Karpas-422 (cell line): ENCODE measurements around the gene DAG1. TPM values are rescaled to one million over a fixed set of nuclear protein-coding genes. Genes with fewer than 3 reads are reported as not detected.

Source experiments
- DNase-seq: peaks from one replicate; pipeline ENCODE4 v3.0.0-alpha.2; 2015
- H2AFZ ChIP-seq: fragments of 200-600 bp; sonication (generic); 2 replicates; pipeline ENCODE4 v1.6.1; 2014; ENCODE audit warnings: antibody characterized with exemption, low read length, mixed read lengths
- H3K27ac ChIP-seq: fragments of 200-600 bp; sonication (generic); 2 replicates; pipeline ENCODE4 v1.5.1; 2014; ENCODE audit warnings: mild to moderate bottlenecking, low read length, moderate library complexity
- H3K27me3 ChIP-seq: fragments of 200-600 bp; sonication (generic); 2 replicates; pipeline ENCODE4 v1.6.1; 2014; ENCODE audit warnings: low read length, mixed read lengths
- H3K36me3 ChIP-seq: fragments of 200-600 bp; sonication (generic); 2 replicates; pipeline ENCODE4 v1.6.1; 2014; ENCODE audit warnings: low read length, mixed read lengths; ENCODE audit not compliant: insufficient read depth
- H3K4me1 ChIP-seq: fragments of 200-600 bp; sonication (generic); 2 replicates; pipeline ENCODE4 v1.6.1; 2014; ENCODE audit warnings: mild to moderate bottlenecking, low read length, mixed read lengths
- H3K4me2 ChIP-seq: fragments of 200-600 bp; sonication (generic); 2 replicates; pipeline ENCODE4 v1.6.1; 2014; ENCODE audit warnings: low read length, low read depth, mild to moderate bottlenecking; ENCODE audit not compliant: poor library complexity, severe bottlenecking
- H3K4me3 ChIP-seq: fragments of 200-600 bp; sonication (generic); 2 replicates; pipeline ENCODE4 v1.5.1; 2014; ENCODE audit warnings: mild to moderate bottlenecking, antibody characterized with exemption, low read length, mixed read lengths
- H3K79me2 ChIP-seq: fragments of 200-600 bp; sonication (generic); 2 replicates; pipeline ENCODE4 v1.6.1; 2014; ENCODE audit warnings: mild to moderate bottlenecking, low read length, mixed read lengths
- H3K9ac ChIP-seq: fragments of 200-600 bp; sonication (generic); 2 replicates; pipeline ENCODE4 v1.6.0; 2014; ENCODE audit warnings: low read length
- H3K9me2 ChIP-seq: fragments of 200-600 bp; sonication (generic), shearing (Covaris generic); replicated peaks from 2 replicates; pipeline ENCODE4 v1.6.0; 2014; ENCODE audit warnings: mild to moderate bottlenecking, low read length, moderate library complexity; ENCODE audit not compliant: insufficient read depth
- H3K9me3 ChIP-seq: fragments of 300-700, 200-600 bp; sonication (generic); 2 replicates; pipeline ENCODE4 v1.6.1; 2014; ENCODE audit warnings: low read length, mixed read lengths
- H4K20me1 ChIP-seq: fragments of 200-600 bp; sonication (generic); 2 replicates; pipeline ENCODE4 v1.6.1; 2014; ENCODE audit warnings: mild to moderate bottlenecking, antibody characterized with exemption, low read length, low read depth; ENCODE audit not compliant: insufficient read depth
- total RNA-seq: library from RNA; depleted of rRNA; stranded (reverse); fragments of >200 nt; shearing (Covaris generic); gene quantifications from 2 replicates; pipeline ENCODE4 v1.2.3, GENCODE V29; 2014; ENCODE audit warnings: low replicate concordance

The DAG1 gene
- total RNA-seq, 1 experiment from 2014 or later, result 11.3 TPM

DNA sequence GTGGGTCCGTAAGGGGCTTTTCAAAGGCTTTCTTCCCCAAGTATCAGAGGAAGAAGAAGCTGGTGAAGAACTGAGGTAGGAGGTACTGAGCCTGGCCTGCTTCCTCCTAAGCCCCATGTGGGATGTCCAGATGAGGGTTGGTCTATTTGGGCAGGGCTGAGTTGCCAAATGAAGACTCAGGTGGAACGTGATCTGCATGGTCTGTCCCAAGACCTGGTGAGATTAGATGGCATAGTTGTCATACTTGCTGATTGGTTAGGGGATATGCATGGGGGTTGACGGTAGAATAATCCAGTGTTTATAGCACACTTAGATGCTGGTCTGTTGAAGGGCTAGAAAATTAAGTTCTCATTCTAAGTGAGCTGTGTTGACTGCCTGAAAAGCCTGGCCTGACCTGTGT is 47.9 kb downstream of the DAG1 start:
- Histone ChIP-seq H3K9me3 (no peaks in the 10 kb centered on the region), H3K4me3 (no peak overlapping the region), H3K36me3 (peaks cover 3% of the 10 kb centered on the region; the same call in 1 of the 2 replicates), H4K20me1 (no peaks in the 10 kb centered on the region), H3K9me2 (no peaks in the 10 kb centered on the region), H3K4me1 (no peaks in the 10 kb centered on the region), H3K9ac (no peak overlapping the region), H3K27ac (no peak overlapping the region), H3K27me3 (no peaks in the 10 kb centered on the region), H2AFZ (no peak overlapping the region), H3K4me2 (no peak overlapping the region), H3K79me2 (peaks cover 19% of the 10 kb centered on the region)
- no peak for DNase-seq

DNA sequence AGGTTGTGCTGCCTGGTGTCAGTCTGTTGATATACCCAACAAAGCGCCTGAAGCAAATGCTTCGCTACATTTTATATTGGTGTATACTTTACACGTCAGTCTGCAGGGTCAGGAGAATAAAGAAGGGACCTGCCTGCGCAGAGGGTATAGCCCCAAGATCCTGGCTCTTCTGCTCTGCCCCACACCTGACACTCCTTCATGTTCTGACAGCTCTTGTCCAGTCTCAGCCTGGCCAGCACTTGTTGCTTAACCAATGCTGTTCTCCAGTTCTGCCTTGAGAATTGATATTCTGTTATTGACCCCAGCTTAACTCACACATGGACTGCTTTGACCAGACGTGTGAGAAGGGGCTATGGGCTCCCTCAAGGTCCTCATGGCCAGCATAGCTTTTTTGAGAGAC is 48.4 kb downstream of the DAG1 start:
- Histone ChIP-seq H3K27me3 (no peaks in the 10 kb centered on the region), H4K20me1 (no peaks in the 10 kb centered on the region), H3K27ac (no peak overlapping the region), H3K4me1 (no peaks in the 10 kb centered on the region), H3K36me3 (no peaks in the 10 kb centered on the region), H3K79me2 (peaks cover 21% of the 10 kb centered on the region), H3K9me3 (no peaks in the 10 kb centered on the region), H3K4me3 (no peak overlapping the region), H3K4me2 (no peak overlapping the region), H3K9ac (no peak overlapping the region), H2AFZ (no peak overlapping the region), H3K9me2 (no peaks in the 10 kb centered on the region)
- no peak for DNase-seq

DNA sequence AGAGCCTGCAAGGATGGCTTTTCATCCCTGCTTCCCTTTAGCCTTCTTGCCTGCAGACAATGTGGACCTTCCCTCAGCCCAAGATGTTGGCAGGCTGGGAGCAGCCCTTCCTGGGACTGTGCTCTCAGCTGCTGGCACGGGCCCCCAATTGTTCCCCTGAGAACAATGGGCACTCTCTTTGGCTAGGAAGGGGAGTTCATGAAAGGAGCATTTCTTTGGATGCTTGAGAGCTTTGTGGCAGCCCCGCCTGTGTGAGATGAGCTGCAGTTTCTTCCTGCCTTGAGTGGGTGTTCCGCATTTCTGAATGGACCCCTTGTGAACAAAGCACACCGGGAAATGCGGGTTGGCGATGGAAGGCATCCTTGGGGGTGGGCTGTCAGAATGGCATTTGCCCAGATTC is 49.2 kb downstream of the DAG1 start:
- H3K4me1 ChIP-seq, result no peaks in the 10 kb centered on the region
- H3K4me3 ChIP-seq, result no peak overlapping the region
- no peak overlapping the region for H3K9ac ChIP-seq
- no peak overlapping the region for H3K4me2 ChIP-seq
- no peaks in the 10 kb centered on the region for H3K27me3 ChIP-seq
- no peaks in the 10 kb centered on the region for H3K9me3 ChIP-seq
- DNase-seq, result no peak
- no peaks in the 10 kb centered on the region for H4K20me1 ChIP-seq
- no peak overlapping the region for H2AFZ ChIP-seq
- H3K27ac ChIP-seq, result no peak overlapping the region
- no peaks in the 10 kb centered on the region for H3K9me2 ChIP-seq
- no peaks in the 10 kb centered on the region for H3K36me3 ChIP-seq
- H3K79me2 ChIP-seq, result peaks cover 23% of the 10 kb centered on the region

DNA sequence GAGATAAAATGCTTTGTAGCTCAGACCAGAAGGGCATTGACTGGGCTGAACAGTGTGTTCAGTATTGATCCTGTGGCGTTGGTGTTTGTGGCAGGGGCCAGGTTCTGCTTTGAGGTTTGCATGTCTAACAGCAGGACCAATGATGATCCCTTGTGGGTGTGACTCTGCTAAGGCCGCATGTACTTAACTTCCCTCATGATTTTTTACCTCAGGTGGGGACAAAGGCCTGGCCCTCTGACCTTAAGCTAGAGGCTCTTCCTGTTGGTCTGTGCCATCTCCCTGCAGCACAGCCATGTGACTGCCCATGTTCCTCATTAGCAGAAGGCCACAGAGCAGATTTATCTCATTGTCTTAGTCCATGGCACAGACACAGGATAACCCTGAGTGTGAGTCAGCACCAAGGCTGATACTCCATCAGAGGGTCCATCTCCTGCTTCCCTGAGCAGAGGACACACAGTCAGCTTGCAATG is 49.9 kb downstream of the DAG1 start:
- Histone ChIP-seq H2AFZ (no peak overlapping the region), H3K79me2 (peaks cover 23% of the 10 kb centered on the region), H3K4me2 (no peak overlapping the region), H3K9me3 (no peaks in the 10 kb centered on the region), H3K36me3 (no peaks in the 10 kb centered on the region), H3K27ac (no peak overlapping the region), H4K20me1 (no peaks in the 10 kb centered on the region), H3K9ac (no peak overlapping the region), H3K27me3 (no peaks in the 10 kb centered on the region), H3K9me2 (no peaks in the 10 kb centered on the region), H3K4me3 (no peak overlapping the region), H3K4me1 (no peaks in the 10 kb centered on the region)
- DNase-seq, result no peak

DNA sequence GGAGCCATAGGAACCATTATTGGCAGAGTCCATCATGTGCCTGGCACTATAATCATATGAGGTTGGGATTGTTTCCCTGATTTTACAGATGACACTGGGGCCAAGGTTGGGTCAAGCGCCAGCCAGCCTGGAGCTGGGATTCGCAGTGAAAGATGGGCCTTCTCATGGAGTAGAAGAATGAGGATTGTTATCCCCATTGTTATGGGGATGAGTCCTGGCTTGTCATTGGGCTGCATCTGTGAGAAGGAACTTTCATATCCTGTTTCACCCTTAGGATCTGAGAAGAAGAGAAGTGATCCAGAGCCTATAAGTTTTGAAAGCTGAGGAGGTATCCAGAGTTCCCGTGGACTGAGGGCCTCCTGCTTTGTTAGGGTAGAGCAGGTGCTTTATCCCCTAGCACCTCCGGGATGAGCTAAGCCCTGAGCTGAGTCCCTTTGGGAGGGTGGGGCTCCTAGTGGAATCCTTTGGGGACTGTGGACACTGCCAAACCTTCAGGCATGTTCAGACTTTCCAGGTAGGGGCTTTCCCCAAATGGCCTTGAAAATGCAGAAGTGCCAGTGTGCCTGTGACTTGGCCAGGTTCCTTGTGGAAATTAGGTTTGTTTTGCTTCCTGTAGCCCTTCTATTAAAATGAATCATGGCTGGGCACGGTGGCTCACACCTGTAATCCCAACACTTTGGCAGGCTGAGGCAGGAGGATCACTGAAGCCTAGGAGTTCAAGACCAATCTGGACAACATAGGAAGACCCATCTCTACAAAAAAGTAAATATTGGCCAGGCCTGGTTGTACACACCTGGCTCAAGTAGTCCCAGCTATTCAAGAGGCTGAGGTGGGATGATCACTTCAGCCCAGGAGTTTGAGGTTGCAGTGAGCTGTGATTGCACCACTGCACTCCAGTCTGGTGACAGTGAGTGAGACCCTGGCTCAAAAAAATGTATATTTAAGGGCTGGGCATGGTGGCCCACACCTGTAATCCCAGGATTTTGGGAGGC is 54.0 kb downstream of the DAG1 start:
- no peaks in the 10 kb centered on the region for H3K9me3 ChIP-seq
- no peak for DNase-seq
- no peak overlapping the region for H3K27ac ChIP-seq
- no peaks in the 10 kb centered on the region for H3K4me1 ChIP-seq
- H3K9ac ChIP-seq, result no peak overlapping the region
- H3K27me3 ChIP-seq, result no peaks in the 10 kb centered on the region
- H3K79me2 ChIP-seq, result peaks cover 12% of the 10 kb centered on the region; the same call in 1 of the 2 replicates
- H3K9me2 ChIP-seq, result no peaks in the 10 kb centered on the region
- no peak overlapping the region for H3K4me3 ChIP-seq
- no peak overlapping the region for H3K4me2 ChIP-seq
- no peak overlapping the region for H2AFZ ChIP-seq
- H4K20me1 ChIP-seq, result no peaks in the 10 kb centered on the region
- H3K36me3 ChIP-seq, result no peaks in the 10 kb centered on the region

DNA sequence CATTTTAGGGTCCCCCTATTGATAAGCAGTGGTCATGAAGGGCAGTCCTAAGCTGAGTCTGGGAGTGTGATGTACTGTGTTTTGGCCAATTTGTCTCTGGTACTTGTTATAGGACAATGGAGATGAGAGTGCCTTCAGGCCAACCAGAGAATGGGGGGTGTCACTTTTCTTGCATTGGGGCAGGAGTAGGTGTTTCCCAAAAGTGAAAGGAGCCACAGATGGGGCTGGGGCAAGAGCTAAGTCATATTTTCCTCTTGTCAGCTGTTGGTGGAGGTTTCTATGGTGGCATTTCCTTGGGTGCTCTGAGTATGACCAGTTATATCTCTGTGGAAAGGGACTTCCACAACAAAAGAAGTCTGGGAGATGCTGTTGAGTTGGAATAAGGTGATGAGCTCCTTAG is 59.5 kb downstream of the DAG1 start:
- H3K9ac ChIP-seq, result no peak overlapping the region
- no peaks in the 10 kb centered on the region for H3K27me3 ChIP-seq
- H3K36me3 ChIP-seq, result no peaks in the 10 kb centered on the region
- H3K4me1 ChIP-seq, result no peaks in the 10 kb centered on the region
- H3K9me2 ChIP-seq, result no peaks in the 10 kb centered on the region
- H3K79me2 ChIP-seq, result 0 out of 2 replicates have a peak, but pooled peaks cover 8% of the 10 kb centered on the region
- H3K4me2 ChIP-seq, result no peak overlapping the region
- H3K27ac ChIP-seq, result no peak overlapping the region
- no peaks in the 10 kb centered on the region for H3K9me3 ChIP-seq
- H2AFZ ChIP-seq, result no peak overlapping the region
- no peak overlapping the region for H3K4me3 ChIP-seq
- DNase-seq, result no peak
- H4K20me1 ChIP-seq, result no peaks in the 10 kb centered on the region

DNA sequence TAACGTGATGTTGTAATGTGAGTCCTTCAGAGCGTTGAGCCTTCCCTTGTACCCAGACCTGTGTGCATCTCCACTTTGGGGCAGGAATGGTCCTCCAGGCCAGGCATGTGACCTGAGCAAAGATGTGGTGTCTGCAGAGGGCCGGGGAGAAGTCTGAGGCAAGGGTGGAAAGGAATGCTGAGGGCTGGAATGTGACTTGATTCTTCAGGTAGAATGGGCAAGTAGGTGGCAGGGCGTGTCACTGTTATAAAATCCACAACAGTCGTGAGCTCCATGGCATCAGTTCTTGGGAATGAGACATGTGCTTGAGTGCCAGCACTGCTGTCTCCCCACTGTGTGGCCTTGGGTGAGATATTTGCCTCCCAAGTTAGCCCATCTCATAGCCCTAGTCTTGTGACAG is 60.2 kb downstream of the DAG1 start:
- Histone ChIP-seq H3K9ac (no peak overlapping the region), H3K4me2 (no peak overlapping the region), H3K4me1 (no peaks in the 10 kb centered on the region), H3K79me2 (0 out of 2 replicates have a peak, but pooled peaks cover 8% of the 10 kb centered on the region), H4K20me1 (no peaks in the 10 kb centered on the region), H3K36me3 (no peaks in the 10 kb centered on the region), H3K9me3 (no peaks in the 10 kb centered on the region), H2AFZ (no peak overlapping the region), H3K9me2 (no peaks in the 10 kb centered on the region), H3K27me3 (no peaks in the 10 kb centered on the region), H3K4me3 (no peak overlapping the region), H3K27ac (no peak overlapping the region)
- DNase-seq, result no peak

DNA sequence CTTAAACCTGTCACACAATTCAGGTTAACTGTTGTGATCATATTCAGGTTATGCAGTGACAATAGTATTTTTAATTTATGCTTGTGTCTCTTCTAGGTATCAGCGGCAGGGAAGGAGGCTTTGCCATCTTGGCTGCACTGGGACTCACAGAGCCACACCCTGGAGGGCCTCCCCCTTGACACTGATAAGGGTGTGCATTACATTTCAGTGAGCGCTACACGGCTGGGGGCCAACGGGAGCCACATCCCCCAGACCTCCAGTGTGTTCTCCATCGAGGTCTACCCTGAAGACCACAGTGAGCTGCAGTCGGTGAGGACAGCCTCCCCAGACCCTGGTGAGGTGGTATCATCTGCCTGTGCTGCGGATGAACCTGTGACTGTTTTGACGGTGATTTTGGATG is 60.6 kb downstream of the DAG1 start:
- H3K79me2 ChIP-seq, result 0 out of 2 replicates have a peak, but pooled peaks cover 8% of the 10 kb centered on the region
- H3K4me3 ChIP-seq, result no peak overlapping the region
- no peak overlapping the region for H3K9ac ChIP-seq
- no peaks in the 10 kb centered on the region for H3K4me1 ChIP-seq
- H3K27ac ChIP-seq, result no peak overlapping the region
- H3K9me3 ChIP-seq, result no peaks in the 10 kb centered on the region
- H3K9me2 ChIP-seq, result no peaks in the 10 kb centered on the region
- DNase-seq, result no peak
- no peaks in the 10 kb centered on the region for H3K36me3 ChIP-seq
- H4K20me1 ChIP-seq, result no peaks in the 10 kb centered on the region
- no peaks in the 10 kb centered on the region for H3K27me3 ChIP-seq
- no peak overlapping the region for H2AFZ ChIP-seq
- H3K4me2 ChIP-seq, result no peak overlapping the region
